IPS-20b (cell line): ENCODE measurements around the gene NOS2.
"Not testable (repeated sequence)": the region's sequence is repeated elsewhere in the genome, so short reads cannot be mapped to it uniquely, and the experiment has no call there.

Experiments used
- H3K27ac ChIP-seq: one replicate; pipeline ENCODE4 v1.5.1; 2013; ENCODE audit warnings: low read length
- H3K27me3 ChIP-seq: 2 replicates; pipeline ENCODE4 v1.6.1; 2013; ENCODE audit warnings: mild to moderate bottlenecking, low read length, inconsistent platforms; ENCODE audit not compliant: insufficient read depth
- H3K36me3 ChIP-seq: 2 replicates; pipeline ENCODE4 v1.6.1; 2013; ENCODE audit warnings: low read depth, mild to moderate bottlenecking, inconsistent platforms, low read length, moderate library complexity; ENCODE audit not compliant: insufficient read depth
- H3K4me1 ChIP-seq: 2 replicates; pipeline ENCODE4 v1.6.1; 2013; ENCODE audit warnings: mild to moderate bottlenecking, control low read depth, inconsistent platforms, low read length, moderate library complexity; ENCODE audit not compliant: insufficient read depth
- H3K4me3 ChIP-seq: 2 replicates; pipeline ENCODE4 v1.5.1; 2013; ENCODE audit warnings: mild to moderate bottlenecking, low read length, inconsistent platforms
- H3K9ac ChIP-seq: 2 replicates; pipeline ENCODE4 v1.6.1; 2013; ENCODE audit warnings: low read depth, mild to moderate bottlenecking, inconsistent platforms, low read length, moderate library complexity
- H3K9me3 ChIP-seq: 2 replicates; pipeline ENCODE4 v1.6.1; 2013; ENCODE audit warnings: mild to moderate bottlenecking, low read depth, low read length, inconsistent platforms; ENCODE audit not compliant: insufficient read depth

Gene NOS2

GRCh38 chr17:27760931-27761330 is 39.4 kb downstream of the NOS2 start:
- H3K4me3 ChIP-seq, H3K27ac ChIP-seq, H3K4me1 ChIP-seq, H3K9ac ChIP-seq, H3K27me3 ChIP-seq, H3K36me3 ChIP-seq, H3K9me3 ChIP-seq: not testable (repeated sequence)

- Histone ChIP-seq H3K27ac (no peak overlapping the region), H3K4me3 (no peak overlapping the region), H3K9me3 (no peaks in the 10 kb centered on the region), H3K4me1 (no peaks in the 10 kb centered on the region), H3K9ac (no peak overlapping the region), H3K27me3 (no peaks in the 10 kb centered on the region), H3K36me3 (no peaks in the 10 kb centered on the region)
Observed at GRCh38 chr17:27760069-27760885, 40.1 kb downstream of the NOS2 start.

GRCh38 chr17:27759528-27759927 is 40.8 kb downstream of the NOS2 start:
- H3K27ac ChIP-seq = no peak overlapping the region
- no peak overlapping the region for H3K9ac ChIP-seq
- H3K27me3 ChIP-seq = no peaks in the 10 kb centered on the region
- no peaks in the 10 kb centered on the region for H3K4me1 ChIP-seq
- H3K9me3 ChIP-seq = no peaks in the 10 kb centered on the region
- H3K4me3 ChIP-seq = no peak overlapping the region
- H3K36me3 ChIP-seq = no peaks in the 10 kb centered on the region

- Histone ChIP-seq H3K4me1 (no peaks in the 10 kb centered on the region), H3K4me3 (no peak overlapping the region), H3K36me3 (no peaks in the 10 kb centered on the region), H3K27me3 (no peaks in the 10 kb centered on the region), H3K27ac (no peak overlapping the region), H3K9ac (no peak overlapping the region), H3K9me3 (no peaks in the 10 kb centered on the region)
Observed at GRCh38 chr17:27756467-27757371, 43.6 kb downstream of the NOS2 start.

GRCh38 chr17:27755706-27756466 is 44.4 kb downstream of the NOS2 start:
- Histone ChIP-seq H3K4me3 (no peak overlapping the region), H3K4me1 (no peaks in the 10 kb centered on the region), H3K9me3 (no peaks in the 10 kb centered on the region), H3K27me3 (no peaks in the 10 kb centered on the region), H3K27ac (no peak overlapping the region), H3K36me3 (no peaks in the 10 kb centered on the region), H3K9ac (no peak overlapping the region)

GRCh38 chr17:27754549-27754948 is 45.8 kb downstream of the NOS2 start:
- Histone ChIP-seq H3K9ac (no peak overlapping the region), H3K27me3 (no peaks in the 10 kb centered on the region), H3K36me3 (no peaks in the 10 kb centered on the region), H3K9me3 (no peaks in the 10 kb centered on the region), H3K27ac (no peak overlapping the region), H3K4me1 (no peaks in the 10 kb centered on the region), H3K4me3 (no peak overlapping the region)

- H3K36me3 ChIP-seq, H3K9me3 ChIP-seq, H3K4me3 ChIP-seq, H3K9ac ChIP-seq, H3K27ac ChIP-seq, H3K4me1 ChIP-seq, H3K27me3 ChIP-seq: not testable (repeated sequence)
Observed at GRCh38 chr17:27753726-27754125, 46.6 kb downstream of the NOS2 start.

- H3K27ac ChIP-seq, H3K9me3 ChIP-seq, H3K4me3 ChIP-seq, H3K27me3 ChIP-seq, H3K36me3 ChIP-seq, H3K4me1 ChIP-seq, H3K9ac ChIP-seq: not testable (repeated sequence)
Observed at GRCh38 chr17:27752831-27753619, 47.3 kb downstream of the NOS2 start.

- H3K27ac ChIP-seq = no peak overlapping the region
- no peaks in the 10 kb centered on the region for H3K4me1 ChIP-seq
- H3K9ac ChIP-seq = no peak overlapping the region
- no peaks in the 10 kb centered on the region for H3K9me3 ChIP-seq
- no peaks in the 10 kb centered on the region for H3K27me3 ChIP-seq
- no peaks in the 10 kb centered on the region for H3K36me3 ChIP-seq
- no peak overlapping the region for H3K4me3 ChIP-seq
Observed at GRCh38 chr17:27751622-27752490, 48.5 kb downstream of the NOS2 start.

GRCh38 chr17:27751166-27751565 is 49.2 kb downstream of the NOS2 start:
- no peaks in the 10 kb centered on the region for H3K27me3 ChIP-seq
- no peak overlapping the region for H3K9ac ChIP-seq
- no peaks in the 10 kb centered on the region for H3K36me3 ChIP-seq
- no peaks in the 10 kb centered on the region for H3K4me1 ChIP-seq
- no peak overlapping the region for H3K27ac ChIP-seq
- no peaks in the 10 kb centered on the region for H3K9me3 ChIP-seq
- no peak overlapping the region for H3K4me3 ChIP-seq
